GM12865 (cell line): ENCODE measurements around the gene UNC13B.

Experiments used
- DNase-seq: peaks from one replicate; pipeline ENCODE4 v3.0.0; 2010; ENCODE audit warnings: low read depth
- H3K4me3 ChIP-seq: 2 replicates; pipeline ENCODE4 v1.5.1; 2011; ENCODE audit warnings: mild to moderate bottlenecking, low read depth, low read length, control low read depth
- TF ChIP-seq, protein P1 (sequence below): IDR thresholded peaks from 2 replicates; pipeline ENCODE4 v1.5.1; 2011; ENCODE audit warnings: low read length, control low read depth, low read depth, inconsistent platforms; ENCODE audit not compliant: insufficient read depth; ENCODE audit errors: missing control alignments

UNC13B gene

DNA sequence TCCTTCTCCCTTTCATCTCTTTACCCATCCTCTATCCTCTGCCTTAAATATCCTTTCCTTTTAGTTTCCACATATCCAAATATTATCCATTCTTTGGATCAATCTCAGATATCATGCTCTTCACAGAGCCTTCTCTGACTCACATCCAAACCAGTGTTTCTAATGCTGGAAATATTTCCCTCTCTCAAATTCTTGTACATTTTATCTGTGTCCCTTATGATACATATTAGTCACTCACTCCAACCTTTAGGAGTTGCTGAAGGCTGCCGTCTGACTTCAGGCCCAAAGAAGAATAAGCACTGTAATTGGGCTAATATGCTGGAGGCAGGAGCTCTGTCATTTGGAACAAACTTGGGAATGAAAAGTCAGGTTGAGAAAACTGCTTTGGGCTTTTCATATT is 171.7 kb downstream of the UNC13B start:
- TF ChIP-seq, protein P1, sequence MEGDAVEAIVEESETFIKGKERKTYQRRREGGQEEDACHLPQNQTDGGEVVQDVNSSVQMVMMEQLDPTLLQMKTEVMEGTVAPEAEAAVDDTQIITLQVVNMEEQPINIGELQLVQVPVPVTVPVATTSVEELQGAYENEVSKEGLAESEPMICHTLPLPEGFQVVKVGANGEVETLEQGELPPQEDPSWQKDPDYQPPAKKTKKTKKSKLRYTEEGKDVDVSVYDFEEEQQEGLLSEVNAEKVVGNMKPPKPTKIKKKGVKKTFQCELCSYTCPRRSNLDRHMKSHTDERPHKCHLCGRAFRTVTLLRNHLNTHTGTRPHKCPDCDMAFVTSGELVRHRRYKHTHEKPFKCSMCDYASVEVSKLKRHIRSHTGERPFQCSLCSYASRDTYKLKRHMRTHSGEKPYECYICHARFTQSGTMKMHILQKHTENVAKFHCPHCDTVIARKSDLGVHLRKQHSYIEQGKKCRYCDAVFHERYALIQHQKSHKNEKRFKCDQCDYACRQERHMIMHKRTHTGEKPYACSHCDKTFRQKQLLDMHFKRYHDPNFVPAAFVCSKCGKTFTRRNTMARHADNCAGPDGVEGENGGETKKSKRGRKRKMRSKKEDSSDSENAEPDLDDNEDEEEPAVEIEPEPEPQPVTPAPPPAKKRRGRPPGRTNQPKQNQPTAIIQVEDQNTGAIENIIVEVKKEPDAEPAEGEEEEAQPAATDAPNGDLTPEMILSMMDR = no peak
- H3K4me3 ChIP-seq = no peak overlapping the region
- DNase-seq = no peak

DNA sequence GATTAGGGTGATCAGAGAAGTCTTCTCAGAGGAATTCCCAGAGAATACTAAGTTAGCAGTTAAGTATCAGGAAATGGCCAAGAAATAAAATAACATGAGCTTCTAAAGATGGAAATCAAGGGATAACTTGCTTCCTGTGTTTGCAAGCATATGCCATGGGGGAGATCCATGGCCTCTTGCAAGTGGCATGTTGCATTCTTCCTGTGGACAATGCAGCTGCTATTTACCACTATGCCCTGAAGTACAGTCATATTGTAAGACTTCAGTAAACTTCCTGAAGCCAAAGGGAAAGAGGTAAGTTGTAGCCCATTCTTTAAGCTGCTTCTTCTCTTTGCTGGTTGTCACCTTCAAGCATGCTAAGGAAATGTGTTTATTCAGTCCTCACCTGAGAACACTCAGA is 173.4 kb downstream of the UNC13B start:
- H3K4me3 ChIP-seq = no peak overlapping the region
- TF ChIP-seq, protein P1 = no peak
- DNase-seq = no peak

DNA sequence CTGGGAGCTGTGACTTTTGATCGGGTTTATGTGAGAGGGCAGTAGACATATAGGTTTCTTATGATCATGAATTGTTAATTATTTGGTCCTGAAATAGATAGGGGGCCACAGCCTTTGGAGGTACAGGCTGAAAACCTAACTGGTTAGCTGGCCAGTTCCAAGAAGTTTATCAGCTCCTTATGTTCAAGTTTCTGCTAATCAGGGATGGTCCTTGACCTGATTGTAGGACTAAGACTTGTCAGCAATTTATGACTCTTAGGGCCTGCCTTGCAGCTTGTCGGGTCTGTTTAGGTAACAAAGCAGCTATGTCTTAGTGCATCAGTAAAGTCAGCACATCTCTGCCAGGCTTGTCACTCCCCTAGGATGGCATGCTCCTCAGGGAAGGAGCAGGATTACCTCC is 176.3 kb downstream of the UNC13B start:
- no peak for DNase-seq
- H3K4me3 ChIP-seq = no peak overlapping the region
- TF ChIP-seq, protein P1 = no peak

DNA sequence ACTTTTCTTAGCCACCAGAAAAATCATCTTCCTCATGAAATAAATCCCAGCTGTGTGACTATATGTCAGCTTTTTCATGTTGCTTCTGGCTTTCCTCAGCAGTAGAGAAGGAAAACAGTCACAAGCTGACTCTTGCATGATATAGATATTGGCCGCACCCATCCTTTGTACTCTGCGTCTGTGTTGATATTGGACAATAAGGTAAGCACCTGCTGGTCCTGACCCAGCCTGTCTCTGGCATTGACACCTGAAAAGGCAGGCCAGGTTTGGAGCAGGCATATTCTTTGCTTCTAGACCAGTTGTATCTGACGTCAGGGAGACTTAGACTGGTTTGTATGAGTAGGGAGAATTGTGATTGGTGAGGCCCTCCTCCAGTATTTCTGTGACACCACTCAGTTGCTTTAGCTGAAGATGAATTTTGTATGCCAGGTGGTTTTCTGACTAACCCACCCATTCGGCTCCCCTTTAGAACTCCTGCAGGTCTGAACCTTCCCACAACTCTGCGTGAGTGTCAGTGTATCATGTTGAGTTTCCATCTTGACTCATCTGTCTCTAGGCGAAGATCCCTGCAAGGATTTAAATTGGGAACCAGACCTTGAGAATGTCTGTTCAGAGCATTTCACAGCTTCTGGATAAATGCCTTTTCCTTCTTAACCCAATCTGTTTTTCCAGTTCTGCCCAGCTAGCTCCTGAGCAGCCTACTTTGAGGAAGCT is 176.9 kb downstream of the UNC13B start:
- no peak for DNase-seq
- TF ChIP-seq, protein P1 = no peak
- no peak overlapping the region for H3K4me3 ChIP-seq

DNA sequence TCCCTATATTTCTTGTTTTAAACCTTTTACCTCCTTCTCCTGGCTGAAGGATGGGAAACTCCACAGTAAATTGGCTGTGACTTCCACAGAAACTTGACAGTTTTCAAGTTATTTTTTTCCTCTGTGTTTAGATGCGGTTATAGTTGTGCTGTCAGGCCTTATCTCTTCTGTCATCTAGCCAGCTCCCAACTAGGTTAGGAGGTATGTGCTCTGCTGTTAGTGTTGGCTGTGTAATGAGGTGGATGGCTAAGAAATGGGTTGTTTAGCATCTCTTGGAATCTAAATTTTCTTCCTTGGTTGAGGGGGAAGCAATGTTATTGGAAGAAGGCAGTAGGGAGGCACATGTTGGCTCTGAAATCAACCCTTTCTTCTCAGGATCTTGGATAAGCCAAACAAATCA is 178.2 kb downstream of the UNC13B start:
- no peak overlapping the region for H3K4me3 ChIP-seq
- TF ChIP-seq, protein P1 = no peak
- DNase-seq = no peak

DNA sequence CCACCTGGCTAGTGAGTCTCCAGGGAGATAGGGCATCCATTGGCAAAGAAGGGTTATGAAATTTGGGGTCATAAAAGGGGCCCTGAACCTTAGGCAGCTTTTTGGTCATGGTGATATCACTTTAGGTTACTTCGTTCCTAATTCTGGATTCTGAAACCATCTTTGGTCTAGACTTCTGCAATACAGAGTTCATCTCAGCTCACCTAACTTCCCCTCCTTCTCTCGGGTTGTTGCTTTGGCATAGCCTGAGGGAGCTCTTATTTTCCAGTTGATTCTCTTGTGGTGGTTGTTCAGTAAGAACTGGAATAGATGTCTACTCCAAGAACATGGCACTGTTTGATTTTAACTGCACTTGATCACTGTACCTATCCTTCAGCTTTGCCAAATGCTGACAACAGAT is 179.2 kb downstream of the UNC13B start:
- H3K4me3 ChIP-seq = no peak overlapping the region
- DNase-seq = peak; percentile 19
- TF ChIP-seq, protein P1 = no peak

DNA sequence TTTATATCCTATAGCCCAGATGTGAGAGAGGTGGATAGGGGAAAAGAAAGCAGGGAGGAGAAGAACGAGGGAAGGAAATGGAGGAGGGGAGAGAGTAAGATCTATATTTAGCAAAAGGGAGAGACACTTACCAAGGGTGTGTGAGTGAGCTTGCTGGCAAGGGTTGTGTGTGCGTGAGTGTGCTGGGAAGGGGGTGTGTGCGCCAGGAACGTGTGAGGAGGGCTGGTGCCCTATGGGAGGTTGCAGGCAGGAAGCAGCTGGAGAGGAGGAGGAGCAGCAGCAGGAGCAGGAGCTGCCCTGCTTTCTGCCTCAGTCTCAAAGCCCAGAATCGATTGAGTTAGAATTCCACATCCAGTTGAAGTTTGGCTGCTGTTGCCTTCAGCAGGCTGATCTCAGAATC is 179.8 kb downstream of the UNC13B start:
- TF ChIP-seq, protein P1 = no peak
- DNase-seq = peak; percentile 4
- H3K4me3 ChIP-seq = no peak overlapping the region
